SK-N-MC (cell line): ENCODE results near the gene TSPAN7.

ENCODE experiments used
- EZH2 ChIP-seq: fragments of 200-600 bp; sonication (generic); IDR thresholded peaks from one replicate; pipeline ENCODE4 v1.6.1; 2017; ENCODE audit warnings: antibody characterized with exemption
- FOXP2 ChIP-seq: optimal IDR thresholded peaks from 2 replicates; pipeline ENCODE3; 2011; ENCODE audit warnings: mild to moderate bottlenecking, moderate library complexity; ENCODE audit not compliant: insufficient read depth; ENCODE audit errors: extremely low read length, control extremely low read depth
- POLR2AphosphoS5 ChIP-seq: IDR thresholded peaks from 2 replicates; pipeline ENCODE4 v1.6.1; 2012; ENCODE audit warnings: mild to moderate bottlenecking, low read depth, low read length, borderline replicate concordance

GRCh38 chrX:38701073-38701472 is 139.7 kb downstream of the TSPAN7 start:
- no peak for TF ChIP-seq EZH2
- no peak for TF ChIP-seq POLR2AphosphoS5
- no peak for TF ChIP-seq FOXP2
